Measurements from ENCODE around the gene SERTAD3.

GRCh38 chr19:40433391-40434216 lies 10.5 kb downstream of the SERTAD3 start:
- TF ChIP-seq CTCF (IDR thresholded peaks at IDR 0.05): peak in 2 of 3 donors; percentile 7 to 13
- peak; percentile 53 for TF ChIP-seq POLR2A (IDR thresholded peaks at IDR 0.05)
- peak in 2 of 3 donors; percentile 79 to 82 for TF ChIP-seq POLR2AphosphoS5 (IDR thresholded peaks at IDR 0.05)
